ENCODE measurements around the gene PRDX2. TPM values are rescaled to one million over a fixed set of nuclear protein-coding genes. Genes with fewer than 3 reads are reported as not detected.

The PRDX2 gene
- total RNA-seq, 1 donor from 2014 or later, result 190 TPM

DNA sequence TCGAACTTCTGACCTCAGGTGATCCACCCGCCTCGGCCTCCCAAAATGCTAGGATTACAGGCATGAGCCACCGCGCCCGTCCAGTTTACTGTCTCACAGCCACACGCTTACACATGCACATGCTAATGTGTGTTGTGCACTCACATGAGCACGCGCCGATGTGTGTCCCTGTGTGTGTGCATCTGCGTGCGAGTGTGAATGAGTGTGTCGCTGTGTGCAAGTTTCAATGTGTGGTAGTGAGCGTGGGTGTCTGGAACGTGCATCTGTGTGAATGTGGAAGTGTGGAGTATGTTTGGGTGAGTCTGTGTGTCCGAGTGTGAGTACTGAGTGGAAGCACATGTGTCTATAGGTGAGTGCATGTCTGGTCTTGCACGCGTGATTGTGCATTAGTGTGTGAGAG lies 40.9 kb upstream of the PRDX2 start:
- intact Hi-C loops (cut with DNase I), result no loop called here
- no peak for DNase-seq (ENCODE audit: extremely low spot score in 2 of 2)
- Histone ChIP-seq H3K9me3 (no peaks in the 10 kb centered on the region), H3K27ac (no peak overlapping the region), H3K27me3 (peaks cover 29% of the 10 kb centered on the region), H3K4me1 (peaks cover 15% of the 10 kb centered on the region), H3K4me3 (no peak overlapping the region), H3K36me3 (no peaks in the 10 kb centered on the region)
- TF ChIP-seq POLR2A (IDR thresholded peaks at IDR 0.05) (no peak), POLR2AphosphoS5 (IDR thresholded peaks at IDR 0.05; ENCODE audit: insufficient read depth in 1 of 2, low read depth in 1 of 2) (no peak)
- TF ChIP-seq, protein P1, sequence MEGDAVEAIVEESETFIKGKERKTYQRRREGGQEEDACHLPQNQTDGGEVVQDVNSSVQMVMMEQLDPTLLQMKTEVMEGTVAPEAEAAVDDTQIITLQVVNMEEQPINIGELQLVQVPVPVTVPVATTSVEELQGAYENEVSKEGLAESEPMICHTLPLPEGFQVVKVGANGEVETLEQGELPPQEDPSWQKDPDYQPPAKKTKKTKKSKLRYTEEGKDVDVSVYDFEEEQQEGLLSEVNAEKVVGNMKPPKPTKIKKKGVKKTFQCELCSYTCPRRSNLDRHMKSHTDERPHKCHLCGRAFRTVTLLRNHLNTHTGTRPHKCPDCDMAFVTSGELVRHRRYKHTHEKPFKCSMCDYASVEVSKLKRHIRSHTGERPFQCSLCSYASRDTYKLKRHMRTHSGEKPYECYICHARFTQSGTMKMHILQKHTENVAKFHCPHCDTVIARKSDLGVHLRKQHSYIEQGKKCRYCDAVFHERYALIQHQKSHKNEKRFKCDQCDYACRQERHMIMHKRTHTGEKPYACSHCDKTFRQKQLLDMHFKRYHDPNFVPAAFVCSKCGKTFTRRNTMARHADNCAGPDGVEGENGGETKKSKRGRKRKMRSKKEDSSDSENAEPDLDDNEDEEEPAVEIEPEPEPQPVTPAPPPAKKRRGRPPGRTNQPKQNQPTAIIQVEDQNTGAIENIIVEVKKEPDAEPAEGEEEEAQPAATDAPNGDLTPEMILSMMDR (IDR thresholded peaks at IDR 0.05), result no peak

DNA sequence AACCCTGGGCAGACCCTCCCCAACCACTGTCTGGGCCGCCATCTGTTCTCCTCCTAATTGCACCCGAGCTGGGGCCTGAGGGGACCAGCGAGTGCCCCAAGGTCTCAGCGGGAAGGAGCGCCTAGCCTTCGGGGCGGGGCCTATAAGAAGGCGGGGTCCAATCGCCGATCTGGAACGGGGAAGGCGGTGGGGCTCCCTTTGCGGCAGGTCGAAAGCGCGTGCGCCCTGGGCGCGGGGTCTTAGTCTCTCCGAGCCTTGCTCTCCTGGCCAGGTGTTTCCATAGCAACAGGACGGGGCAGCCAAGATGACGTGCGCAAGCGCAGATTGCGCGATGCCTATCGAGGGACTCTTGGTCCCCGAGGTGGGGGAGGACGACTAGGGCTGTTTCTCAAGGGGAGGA lies 39.5 kb upstream of the PRDX2 start:
- Histone ChIP-seq H3K27ac (no peak overlapping the region), H3K36me3 (no peaks in the 10 kb centered on the region), H3K4me1 (peaks cover 9% of the 10 kb centered on the region), H3K27me3 (peaks cover 29% of the 10 kb centered on the region), H3K9me3 (no peaks in the 10 kb centered on the region), H3K4me3 (no peak overlapping the region)
- TF ChIP-seq POLR2A (IDR thresholded peaks at IDR 0.05) (no peak), POLR2AphosphoS5 (IDR thresholded peaks at IDR 0.05; ENCODE audit: insufficient read depth in 1 of 2, low read depth in 1 of 2) (no peak)
- TF ChIP-seq, protein P1 (IDR thresholded peaks at IDR 0.05), result no peak
- intact Hi-C loops (cut with DNase I), result no loop called here
- no peak for DNase-seq (ENCODE audit: extremely low spot score in 2 of 2)

DNA sequence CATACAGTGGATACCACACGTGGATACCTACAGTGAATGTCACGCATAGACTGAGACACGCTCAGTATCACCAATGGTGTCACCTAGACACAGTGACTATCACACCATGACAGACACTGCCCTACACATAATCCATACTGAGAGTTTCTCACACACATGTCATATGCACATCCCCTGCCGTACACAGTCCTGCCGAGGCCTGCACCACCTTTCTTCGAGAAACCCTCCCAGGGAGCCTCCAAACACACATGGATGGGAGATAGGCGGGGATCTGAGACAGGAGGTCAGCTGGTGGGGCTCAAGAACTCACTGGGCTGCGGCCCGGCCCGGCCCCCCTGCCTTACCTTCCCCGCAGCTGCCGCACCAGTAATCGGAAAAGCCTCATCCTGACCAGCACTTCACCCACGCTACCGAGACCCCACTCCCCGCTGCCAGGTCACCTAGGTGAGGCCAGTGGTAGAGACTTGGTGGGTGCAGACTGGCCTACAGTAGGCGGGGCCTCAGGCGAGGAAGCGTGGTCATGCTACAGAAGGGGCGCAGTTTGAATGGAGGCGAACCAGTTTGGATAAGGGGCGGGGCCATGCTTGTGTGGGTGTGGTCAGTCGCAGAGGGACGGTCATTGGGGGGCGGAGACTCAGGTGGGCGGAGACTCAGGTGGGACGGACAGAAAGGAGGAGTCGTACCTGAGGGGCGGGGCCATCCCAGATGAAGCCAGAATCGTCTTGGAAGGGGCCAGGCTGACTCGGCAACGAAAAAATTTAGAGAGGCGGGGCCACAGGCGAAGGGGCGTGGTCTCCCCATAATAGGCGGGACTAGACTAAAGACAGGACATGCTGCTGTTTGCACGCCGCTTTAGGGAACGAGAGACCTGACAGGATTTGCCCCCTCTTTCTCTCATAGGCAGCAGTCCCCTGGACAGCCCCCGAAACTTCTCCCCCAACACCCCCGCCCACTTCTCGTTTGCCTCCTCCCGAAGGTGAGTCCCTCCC lies 38.8 kb upstream of the PRDX2 start:
- H3K4me1 ChIP-seq, result peaks cover 9% of the 10 kb centered on the region
- no peak overlapping the region for H3K4me3 ChIP-seq
- no peak overlapping the region for H3K27ac ChIP-seq
- H3K36me3 ChIP-seq, result no peaks in the 10 kb centered on the region
- peaks cover 35% of the 10 kb centered on the region for H3K27me3 ChIP-seq
- no peak for TF ChIP-seq POLR2AphosphoS5 (IDR thresholded peaks at IDR 0.05; ENCODE audit: insufficient read depth in 1 of 2, low read depth in 1 of 2)
- TF ChIP-seq, protein P1 (IDR thresholded peaks at IDR 0.05), result no peak
- TF ChIP-seq POLR2A (IDR thresholded peaks at IDR 0.05), result no peak
- DNase-seq (ENCODE audit: extremely low spot score in 2 of 2), result no peak
- no peaks in the 10 kb centered on the region for H3K9me3 ChIP-seq
- intact Hi-C loops (cut with DNase I), result no loop called here

DNA sequence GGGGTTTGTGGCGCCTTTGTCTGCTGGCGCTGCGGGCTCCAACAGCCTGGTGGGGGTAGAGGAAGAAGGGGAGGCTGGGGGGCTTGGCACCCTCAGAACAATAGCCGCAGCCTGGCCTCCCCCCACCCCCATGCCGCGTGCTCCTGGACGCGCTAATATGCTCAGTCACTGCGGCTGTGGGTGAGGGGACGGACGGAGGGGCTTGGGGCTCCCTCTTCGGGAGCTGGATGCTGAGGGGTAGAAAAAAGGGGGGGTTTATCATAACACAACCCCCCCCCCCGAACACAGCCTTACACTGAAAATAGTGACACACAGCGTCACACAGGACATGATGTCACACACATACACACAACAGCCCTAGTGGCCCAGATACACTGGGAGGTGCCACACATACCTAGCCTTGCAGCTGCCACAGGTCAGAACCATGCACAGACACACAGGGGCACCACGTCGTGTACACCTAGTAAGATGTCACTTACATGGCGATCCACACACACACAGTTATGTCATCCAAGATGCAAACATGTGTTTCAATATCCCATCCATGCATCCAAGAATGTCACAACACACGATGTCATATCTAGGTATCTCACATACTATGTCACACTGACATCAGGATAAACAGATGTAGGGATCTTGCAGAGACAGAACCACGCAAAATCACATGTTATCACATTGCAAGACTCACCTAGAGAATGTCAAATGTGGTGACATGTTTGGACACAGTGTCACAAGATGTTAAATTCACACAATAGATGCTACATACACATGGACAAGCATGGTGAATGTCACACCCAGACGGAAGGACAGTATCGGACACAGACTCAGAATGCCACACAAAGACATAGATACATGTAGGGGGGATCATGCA lies 37.5 kb upstream of the PRDX2 start:
- intact Hi-C loops (cut with DNase I), result no loop called here
- Histone ChIP-seq H3K27ac (no peak overlapping the region), H3K4me1 (peaks cover 13% of the 10 kb centered on the region), H3K4me3 (peak overlapping the region; percentile 22 to 28), H3K36me3 (no peaks in the 10 kb centered on the region), H3K27me3 (peaks cover 39% of the 10 kb centered on the region), H3K9me3 (no peaks in the 10 kb centered on the region)
- no peak for DNase-seq (ENCODE audit: extremely low spot score in 2 of 2)
- TF ChIP-seq, protein P1 (IDR thresholded peaks at IDR 0.05), result no peak
- TF ChIP-seq POLR2A (IDR thresholded peaks at IDR 0.05), result no peak
- no peak for TF ChIP-seq POLR2AphosphoS5 (IDR thresholded peaks at IDR 0.05; ENCODE audit: insufficient read depth in 1 of 2, low read depth in 1 of 2)

All from vagina (tissue), 2 donors.